HG02763 (cell line): ENCODE measurements around the gene RTN1.
"Not testable (repeated sequence)": the region's sequence is repeated elsewhere in the genome, so short reads cannot be mapped to it uniquely, and the experiment has no call there.

Experiments
- ATAC-seq: cut with Tn5 transposase; IDR thresholded peaks from one replicate; pipeline ENCODE4 v1.9.1; 2021; ENCODE audit warnings: mild to moderate bottlenecking, moderate library complexity; ENCODE audit not compliant: unreplicated experiment

Gene RTN1

DNA sequence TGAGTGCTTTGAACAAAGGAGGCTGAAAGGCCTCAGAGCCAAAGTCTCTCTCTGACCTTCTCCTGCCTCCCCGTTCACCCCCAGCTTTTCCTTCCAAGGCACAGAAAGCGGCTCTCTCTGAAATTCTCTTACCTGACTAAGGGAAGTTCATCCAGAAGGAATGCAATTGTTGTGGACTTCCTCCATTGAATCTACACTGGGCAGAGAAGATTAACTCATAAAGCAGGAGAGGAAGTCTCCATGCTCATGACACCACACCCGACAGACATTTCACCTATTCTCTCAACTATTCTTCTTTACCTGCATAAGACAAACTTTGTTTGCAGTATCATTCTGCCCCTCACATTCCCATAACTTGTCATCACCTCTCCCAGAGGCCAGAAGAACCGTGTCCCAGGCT, 164.7 kb downstream of the RTN1 start:
- ATAC-seq, result no peak

DNA sequence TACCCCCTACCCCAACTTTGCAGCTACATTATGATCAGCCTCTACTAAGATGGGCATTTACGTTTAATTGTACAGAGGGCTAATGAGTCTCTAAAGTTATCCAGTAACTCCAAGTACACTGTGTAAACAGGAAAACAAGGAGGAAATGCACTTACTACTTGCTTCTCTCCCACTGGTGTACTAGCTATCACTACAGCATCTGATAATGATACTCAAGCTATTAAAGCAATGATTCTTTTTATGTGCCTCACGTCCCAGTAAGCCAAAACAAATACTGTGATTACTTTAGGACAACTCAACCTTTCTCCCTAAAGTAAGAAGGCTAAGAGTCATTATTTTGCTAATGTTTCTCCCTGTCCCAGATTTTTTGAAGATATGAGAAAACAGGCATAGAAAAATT, 165.3 kb downstream of the RTN1 start:
- ATAC-seq, result no peak

DNA sequence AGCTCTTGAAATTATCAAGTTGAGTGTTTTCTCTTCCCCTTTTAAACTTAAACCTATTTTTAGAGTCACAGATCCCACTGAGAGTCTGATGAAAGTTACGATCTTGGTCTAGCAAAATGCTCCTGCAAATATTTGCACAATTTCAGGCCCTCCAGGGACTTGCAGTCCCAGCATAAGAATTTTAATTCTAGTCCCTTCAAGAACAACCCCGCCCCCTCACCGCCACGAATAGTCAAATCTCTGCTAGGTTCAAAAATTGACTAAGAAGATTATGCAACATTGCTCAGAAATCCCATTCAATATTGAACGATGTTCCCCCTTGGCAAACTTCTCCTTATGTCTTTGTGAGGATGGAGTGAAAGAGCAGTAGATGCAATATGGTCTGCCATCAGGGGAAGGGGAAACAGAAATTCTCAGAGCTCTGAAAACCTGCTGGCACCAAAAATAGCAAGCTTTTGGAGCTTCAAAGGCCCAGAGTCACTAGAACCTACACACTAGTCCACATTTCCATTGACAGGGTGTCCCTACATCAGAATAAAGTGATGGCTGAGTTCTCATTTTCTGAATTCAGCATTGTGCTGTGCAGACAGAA, 166.4 kb downstream of the RTN1 start:
- ATAC-seq, result no peak

DNA sequence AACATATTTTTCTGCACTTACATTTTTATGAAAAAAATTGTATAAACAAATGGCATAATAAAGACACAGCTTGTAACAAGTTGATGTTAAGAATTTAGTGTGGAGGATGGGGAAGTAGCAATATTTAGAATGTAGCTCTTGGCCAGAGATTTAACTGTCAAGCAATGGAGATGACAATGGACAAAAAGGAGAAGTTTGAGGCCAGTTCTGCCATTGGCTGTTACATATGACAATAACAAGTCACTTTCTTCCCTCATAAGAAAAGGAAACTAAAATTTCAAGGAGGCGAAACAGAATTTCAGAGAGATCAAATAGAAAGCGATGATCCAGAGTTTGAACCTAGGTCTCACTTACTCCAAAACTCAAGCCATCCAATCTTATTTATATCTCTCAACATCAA, 171.1 kb downstream of the RTN1 start:
- ATAC-seq, result no peak

DNA sequence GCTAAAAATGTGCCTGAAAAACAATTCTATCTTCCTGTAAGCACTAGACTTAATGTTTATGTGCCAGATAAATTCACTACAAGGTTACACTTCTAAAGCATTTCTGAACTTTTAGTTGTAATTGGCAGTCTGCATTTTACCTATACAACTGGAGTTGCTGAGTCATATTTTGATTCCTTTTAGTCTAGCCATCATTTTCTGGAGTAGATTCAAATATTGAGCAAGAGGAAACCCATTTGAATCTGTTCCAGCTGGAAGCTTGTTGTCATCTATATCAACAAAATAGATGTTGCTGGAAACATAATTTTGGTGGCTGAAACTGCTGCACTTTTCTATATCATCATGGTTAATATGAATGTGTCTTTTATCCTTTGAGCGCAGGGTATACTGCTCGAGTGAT, 171.8 kb downstream of the RTN1 start:
- no peak for ATAC-seq

DNA sequence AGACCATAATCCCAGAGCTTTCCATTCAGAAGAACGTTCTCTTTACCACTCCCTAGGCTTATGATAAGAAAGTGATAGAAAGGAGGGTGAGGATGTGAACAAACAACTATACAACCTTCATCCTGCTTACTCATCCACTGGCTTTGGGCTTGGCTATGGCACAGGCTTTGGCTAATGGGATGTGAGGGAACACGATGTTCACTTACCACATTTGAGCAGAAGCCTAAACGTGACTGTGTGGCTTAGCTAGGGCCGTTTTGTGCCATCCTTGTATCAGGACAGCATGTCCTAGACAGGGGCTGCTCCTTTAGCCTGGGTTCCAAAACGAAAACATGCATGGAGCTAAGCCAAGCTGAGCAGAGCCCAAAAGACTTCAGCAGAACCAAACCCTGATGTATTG, 175.4 kb downstream of the RTN1 start:
- no peak for ATAC-seq

DNA sequence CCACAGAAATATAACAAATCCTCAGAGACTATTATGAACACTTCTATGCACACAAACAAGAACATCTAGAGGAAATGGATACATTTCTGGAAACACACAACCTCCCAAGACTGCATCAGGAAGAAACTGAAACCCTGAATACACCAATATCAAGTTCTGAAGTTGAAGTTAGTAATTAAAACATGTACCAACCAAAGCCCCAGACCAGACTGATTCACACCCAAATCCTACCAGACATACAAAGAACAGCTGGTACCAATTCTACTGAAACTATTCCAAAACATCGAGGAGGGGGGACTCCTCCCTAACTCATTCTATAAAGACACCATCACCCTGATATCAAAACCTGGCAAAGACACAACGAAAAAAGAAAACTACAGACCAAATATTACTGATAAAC, 179.3 kb downstream of the RTN1 start:
- no peak for ATAC-seq

DNA sequence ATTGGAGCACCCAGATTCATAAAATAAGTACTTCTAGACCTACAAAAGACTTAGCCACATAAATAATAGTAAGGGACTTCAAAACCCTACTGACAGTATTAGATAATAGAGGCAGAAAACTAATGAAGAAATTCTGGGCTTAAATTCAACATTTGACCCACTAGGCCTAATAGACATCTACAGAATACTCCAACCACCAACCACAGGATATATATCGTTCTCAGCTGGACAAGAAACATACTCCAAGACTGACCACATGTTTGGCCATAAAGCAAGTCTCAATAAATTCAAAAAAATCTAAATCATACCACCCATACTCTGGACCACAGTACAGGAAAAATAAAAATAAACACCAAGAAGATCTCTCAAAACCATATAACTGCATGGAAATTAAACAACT, 180.2 kb downstream of the RTN1 start:
- ATAC-seq, result no peak

DNA sequence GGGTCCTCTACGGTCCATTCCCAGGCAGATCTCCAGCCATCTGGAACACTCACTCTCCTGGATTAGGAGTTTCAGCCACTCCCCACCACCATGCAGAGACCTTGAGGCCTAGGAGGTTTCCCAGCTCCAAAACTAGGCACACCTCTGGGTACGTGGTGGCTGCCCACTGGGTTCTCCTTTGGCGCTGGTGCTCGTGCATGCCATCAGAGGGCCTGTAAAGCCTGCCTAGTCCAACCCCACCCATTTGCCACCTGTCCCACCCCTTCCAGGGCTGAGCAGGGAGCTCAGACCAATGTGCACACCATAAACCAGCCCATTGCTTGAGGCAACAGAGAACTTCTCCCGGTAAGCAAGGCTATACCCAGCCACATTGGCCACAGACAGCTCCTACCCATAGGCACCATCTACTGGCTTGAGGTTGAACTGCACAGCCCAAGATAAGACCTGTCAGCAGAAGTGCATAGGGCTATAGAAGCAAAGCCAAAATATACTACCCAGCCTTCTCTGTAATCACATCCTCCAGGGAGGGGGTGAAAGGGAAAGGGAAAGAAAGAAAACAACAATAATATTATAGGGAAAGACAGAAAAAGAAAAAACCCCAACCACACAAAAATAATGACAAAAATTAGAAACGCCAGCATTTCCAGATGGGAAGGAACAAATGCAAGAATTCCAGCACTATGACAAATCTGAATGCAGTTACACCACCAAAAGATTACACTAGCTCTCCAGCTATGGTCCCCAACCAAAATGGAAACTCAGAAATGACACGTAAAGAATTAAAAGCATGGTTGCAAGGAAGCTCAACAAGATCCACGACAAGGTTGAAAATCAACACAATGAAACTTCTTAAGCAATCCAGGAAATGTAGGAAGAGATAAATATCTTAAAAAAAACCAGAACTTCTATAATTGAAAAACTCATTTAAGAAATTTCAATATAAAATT, 182.1 kb downstream of the RTN1 start:
- ATAC-seq, result peak; percentile 97

DNA sequence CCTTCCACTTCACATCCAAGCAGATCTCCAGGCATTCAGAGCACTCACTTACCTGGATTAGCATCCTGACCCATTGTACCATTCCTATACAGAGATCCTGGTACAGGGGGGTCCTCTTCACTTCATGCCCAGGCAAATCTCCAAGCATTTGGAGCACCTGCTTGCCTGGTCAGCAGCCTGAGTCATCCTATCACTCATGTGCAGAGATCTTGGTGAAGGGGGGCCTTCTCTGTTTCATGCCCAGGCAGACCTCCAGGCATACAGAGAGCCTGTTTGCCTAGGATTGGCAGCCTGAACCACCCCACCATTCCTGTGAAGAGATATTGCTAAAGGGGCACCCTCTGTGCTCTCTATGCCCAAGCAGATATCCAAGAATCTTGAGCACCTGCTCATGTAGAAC, 182.9 kb downstream of the RTN1 start:
- no peak for ATAC-seq

DNA sequence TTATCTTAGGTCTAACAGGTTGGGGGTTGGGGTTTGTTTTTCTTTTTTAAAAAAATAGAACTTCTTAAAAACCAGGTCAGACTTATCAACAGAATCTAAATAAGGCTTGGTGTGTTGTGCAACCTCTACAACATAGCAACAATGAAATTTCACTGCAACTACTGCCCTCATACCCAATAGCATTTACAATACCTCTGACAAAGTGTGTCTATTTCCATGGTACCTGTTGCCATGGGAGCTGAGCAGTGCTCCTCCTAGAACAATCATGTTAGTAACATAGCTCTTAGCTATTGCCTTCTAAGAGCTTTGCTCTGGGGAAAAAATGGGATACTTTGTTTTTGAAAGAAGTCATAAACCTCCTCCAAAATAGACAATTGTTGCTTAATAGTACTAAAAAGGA, 190.7 kb downstream of the RTN1 start:
- no peak for ATAC-seq

DNA sequence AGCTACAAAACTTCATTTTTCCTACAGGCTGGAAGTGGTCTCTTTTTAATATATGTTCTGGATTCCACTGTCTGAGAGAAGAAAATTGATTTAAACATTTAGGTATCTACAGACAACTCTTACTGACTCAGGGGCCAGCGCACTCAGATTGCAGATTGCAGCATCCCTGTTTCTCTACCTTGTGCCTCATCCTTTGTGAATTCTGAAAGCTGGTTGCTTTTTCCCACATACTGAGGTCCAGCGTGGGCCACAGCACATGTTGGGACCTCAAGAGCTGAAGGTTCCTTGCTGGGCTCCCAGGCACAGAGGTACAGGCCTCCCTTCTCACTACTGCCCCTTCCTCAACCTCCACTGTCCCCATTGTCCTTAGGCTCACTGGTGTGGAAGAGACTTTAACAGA, 192.2 kb downstream of the RTN1 start:
- no peak for ATAC-seq

DNA sequence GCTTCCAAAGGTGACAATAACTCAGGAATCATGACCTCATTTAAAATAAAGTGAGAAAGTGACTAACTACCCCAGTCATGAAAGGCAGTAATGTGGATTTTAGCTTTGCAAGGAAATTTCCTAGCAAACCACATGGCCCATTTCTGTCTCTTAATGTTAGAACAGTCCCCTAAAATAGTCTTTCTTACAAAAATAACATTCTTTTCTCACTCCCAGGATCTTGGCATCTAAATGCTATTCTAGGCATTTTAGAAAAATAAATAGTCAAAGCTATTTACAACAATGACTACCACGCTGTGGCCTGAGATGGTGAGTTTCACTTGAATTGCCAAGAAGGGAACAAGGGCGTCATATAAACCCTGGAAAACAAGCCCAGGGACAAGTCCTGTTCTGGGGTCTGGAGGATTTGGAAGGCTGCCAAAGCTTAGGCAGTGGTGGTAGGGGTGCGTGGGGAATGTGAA, 192.8 kb downstream of the RTN1 start:
- ATAC-seq, result no peak

DNA sequence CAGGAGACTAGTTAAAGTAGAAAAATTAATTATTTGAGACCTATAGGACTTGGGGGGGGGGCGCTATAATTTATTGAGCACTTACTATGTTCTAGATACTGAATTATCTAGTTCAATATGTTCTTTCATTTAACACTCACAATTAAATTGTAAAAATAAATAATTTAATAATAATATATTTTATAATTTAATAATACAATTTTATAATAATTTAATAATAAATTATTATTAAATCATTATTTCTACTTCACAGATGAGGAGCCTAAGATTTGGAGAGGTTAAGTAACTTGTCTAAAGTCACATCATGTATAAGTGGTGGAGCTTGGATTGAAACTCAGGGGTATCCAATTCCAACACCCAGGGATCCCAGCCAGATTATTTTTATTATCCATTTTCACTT, 195.2 kb downstream of the RTN1 start:
- ATAC-seq, result no peak

DNA sequence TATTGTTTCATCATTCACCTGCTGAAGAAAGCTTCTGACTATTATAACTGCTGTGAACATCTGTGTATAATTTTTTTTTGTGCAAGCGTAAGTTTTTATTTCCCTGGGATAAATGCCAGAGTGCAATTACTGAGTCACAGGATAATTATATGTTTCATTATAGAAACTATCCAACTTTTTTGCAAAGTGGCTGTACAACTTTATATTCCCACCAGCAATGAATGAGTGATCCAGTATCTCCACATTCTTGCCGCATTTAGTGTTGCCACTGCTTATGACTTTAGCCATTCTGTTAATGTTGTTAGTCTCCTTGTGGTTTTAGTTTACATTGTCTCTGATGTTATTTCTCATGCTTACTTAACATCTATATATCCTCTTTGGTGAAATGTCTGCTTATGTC, 205.8 kb downstream of the RTN1 start:
- ATAC-seq, result no peak

DNA sequence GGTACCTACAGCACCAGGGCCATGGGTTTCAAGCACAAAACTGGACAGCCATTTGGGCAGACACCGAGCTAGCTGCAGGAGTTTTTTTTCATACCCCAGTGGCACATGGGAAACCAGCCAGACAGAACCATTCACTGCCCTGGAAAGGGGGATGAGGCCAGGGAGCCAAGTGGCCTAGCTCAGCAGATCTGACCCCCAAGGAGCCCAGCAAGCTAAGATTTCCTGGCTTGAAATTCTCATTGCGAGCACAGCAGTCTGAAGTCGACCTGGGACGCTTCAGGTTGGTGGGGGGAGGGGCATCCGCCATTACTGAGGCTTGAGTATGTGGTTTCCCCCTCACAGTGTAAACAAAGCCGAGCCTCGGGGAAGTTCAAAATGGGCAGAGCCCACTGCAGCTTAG, 212.8 kb downstream of the RTN1 start:
- no peak for ATAC-seq

DNA sequence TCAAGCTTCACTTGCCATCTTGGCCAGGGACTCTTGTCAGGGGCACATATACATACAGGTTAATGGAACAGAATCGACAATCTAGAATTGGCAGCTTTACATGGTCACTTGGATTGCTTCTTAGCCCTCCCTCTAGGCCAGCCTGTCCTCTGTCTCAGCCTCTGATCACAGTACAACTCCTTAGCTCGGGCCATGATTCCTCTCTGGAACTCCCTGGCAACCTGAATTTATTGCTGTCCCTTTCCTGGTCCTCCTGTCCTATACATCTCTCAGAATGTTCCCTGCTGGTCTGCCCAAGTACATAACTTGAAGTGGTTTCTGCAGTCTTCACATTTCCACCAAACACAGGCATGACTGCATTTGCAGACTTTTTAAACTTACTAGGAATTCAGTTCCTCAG, 214.1 kb downstream of the RTN1 start:
- ATAC-seq, result no peak

DNA sequence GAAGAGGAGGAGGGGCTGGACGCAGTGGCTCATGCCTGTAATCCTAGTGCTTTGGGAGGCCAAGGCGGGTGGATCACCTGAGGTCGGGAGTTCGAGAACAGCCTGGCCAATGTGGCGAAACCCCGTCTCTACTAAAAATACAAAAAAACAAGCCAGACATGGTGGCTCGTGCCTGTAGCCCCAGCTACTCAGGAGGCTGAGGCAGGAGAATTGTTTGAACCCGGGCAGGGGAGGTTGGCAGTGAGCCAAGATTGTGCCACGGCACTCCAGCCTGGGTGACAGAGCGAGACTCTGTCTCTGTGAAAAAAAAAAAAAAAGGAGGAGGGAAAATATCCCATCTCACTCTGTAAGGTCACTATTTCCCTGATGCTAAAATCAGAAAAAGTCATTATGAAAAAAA, 216.4 kb downstream of the RTN1 start:
- not testable (repeated sequence) for ATAC-seq

DNA sequence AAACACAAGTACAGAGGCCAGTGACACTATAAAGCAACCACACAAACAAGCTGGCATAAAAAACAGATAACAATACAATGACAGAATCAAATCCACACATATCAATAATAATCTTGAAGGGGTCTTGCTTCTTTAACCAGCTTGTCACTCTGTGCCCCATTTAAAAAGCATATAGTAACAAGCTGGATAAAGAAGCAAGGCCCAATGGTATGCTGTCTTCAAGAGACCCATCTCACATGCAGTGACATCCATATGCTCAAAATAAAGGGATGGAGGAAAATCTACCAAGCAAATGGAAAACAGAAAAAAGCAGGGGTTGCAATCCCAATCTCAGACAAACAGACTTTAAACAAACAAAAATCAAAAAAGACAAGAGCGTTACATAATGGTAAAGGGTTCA, 223.7 kb downstream of the RTN1 start:
- not testable (repeated sequence) for ATAC-seq

DNA sequence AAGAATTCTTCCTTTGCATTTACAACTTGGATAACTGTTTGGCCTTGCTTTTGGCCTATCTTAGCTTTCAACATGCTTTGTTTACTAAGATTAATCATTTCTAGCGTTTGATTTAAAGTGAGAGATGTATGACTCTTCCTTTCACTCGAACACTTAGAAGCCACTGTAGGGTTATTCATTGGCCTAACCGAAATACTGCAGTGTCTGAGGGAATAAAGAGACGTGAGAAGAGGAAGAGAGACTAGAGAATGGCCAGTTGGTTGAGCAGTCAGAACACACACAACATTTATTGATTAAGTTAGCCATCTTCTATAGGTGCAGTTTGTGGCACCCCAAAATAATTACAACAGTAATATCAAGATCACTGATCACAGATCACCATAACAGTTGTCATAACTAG, 231.7 kb downstream of the RTN1 start:
- ATAC-seq, result no peak

DNA sequence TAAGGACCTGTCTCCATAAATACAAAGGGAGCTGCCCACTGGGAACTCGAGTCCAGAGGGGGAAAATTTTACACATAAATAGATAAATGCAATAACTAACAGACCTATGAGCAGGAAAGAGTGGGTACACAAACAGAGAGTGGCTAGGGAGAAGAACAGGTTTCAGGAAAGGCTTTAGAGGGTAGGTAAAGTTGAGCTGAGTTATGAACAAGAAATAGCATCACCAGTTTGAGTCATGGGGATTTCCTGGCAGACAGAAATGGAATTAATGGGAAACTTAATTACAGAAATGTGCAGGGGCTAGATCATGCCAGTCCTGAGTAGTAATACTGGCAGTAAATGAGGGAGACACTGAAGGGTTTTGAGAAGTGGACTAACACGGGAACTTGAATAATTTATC, 236.0 kb downstream of the RTN1 start:
- no peak for ATAC-seq

DNA sequence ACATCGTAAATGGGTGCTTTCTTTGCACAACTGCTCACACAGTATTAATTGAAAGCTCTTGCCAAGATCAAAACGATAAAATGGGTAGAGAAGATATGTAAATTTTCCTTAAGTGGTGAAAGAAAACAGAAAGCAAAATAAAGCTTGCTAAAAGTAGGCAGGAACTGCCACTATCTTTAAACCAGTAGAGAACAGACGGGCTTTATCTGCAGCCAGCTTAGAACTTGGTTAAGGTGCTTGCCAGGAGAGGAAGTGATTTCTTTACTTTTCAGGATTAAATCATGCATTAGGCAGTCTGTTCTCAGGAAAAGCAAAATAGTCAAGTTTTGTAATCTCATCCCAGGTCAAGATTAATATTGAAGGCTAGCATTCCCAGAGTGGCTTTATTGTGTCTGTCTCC, 237.1 kb downstream of the RTN1 start:
- ATAC-seq, result no peak
